T-cell (primary cell): ENCODE measurements around the gene RERE. TPM values are rescaled to one million over a fixed set of nuclear protein-coding genes. Genes with fewer than 3 reads are reported as not detected.

Source experiments
- ATAC-seq, 4 experiments: fragments of 200-7000 bp in 3 of 4; fragments of 150-1000 bp in 1 of 4; cut with Tn5 transposase; replicated peaks in 1 of 4; 1 replicate in 3 of 4; 2 replicates in 1 of 4; pipeline ENCODE4 v1.10.0; 2021; ENCODE audit warnings: moderate library complexity in 3 of 4, mild to moderate bottlenecking in 2 of 4, moderate number of reproducible peaks in 1 of 4
- CTCF ChIA-PET, 2 donors: fragments of 300-600 bp; sonication (Branson Sonifier 250); formaldehyde crosslinking; loops; one replicate each; lab custom pipeline; 2022; ENCODE audit warnings: antibody characterized with exemption in 2 of 2; lab: Charles Lee
- POLR2A ChIA-PET, 2 donors: fragments of 300-600 bp; sonication (Branson Sonifier 250); formaldehyde crosslinking; loops; one replicate each; lab custom pipeline; 2022; ENCODE audit warnings: antibody characterized with exemption in 2 of 2; lab: Charles Lee
- DNase-seq, 35 experiments: peaks; one replicate each; pipeline versions ENCODE4 v3.0.0 to v3.0.0-alpha.2; 2013 to 2023
- H3K27ac ChIP-seq: one replicate; pipeline ENCODE4 v1.5.1; 2013; ENCODE audit warnings: low read length
- H3K27me3 ChIP-seq, 2 experiments: replicated peaks in 1 of 2; 1 replicate in 1 of 2; 2 replicates in 1 of 2; pipeline versions ENCODE4 v1.6.1 to v1.7.0; 2013; ENCODE audit warnings: low read length in 1 of 2, mixed read lengths in 1 of 2; ENCODE audit not compliant: control insufficient read depth in 2 of 2, insufficient read depth in 2 of 2; ENCODE audit errors: extremely low read depth in 1 of 2
- H3K36me3 ChIP-seq, 2 donors: 1 replicate in 1 of 2; 2 replicates in 1 of 2; pipeline versions ENCODE4 v1.6.1 to v1.7.0; 2013; ENCODE audit warnings: low read length in 1 of 2; ENCODE audit not compliant: control insufficient read depth in 2 of 2, insufficient read depth in 1 of 2; ENCODE audit errors: extremely low read depth in 1 of 2
- H3K4me1 ChIP-seq, 2 experiments: 1 replicate in 1 of 2; 2 replicates in 1 of 2; pipeline versions ENCODE4 v1.6.1 to v1.7.0; 2013; ENCODE audit warnings: low read length in 2 of 2, mixed read lengths in 1 of 2; ENCODE audit not compliant: insufficient read depth in 2 of 2, control insufficient read depth in 1 of 2; ENCODE audit errors: extremely low read depth in 1 of 2
- H3K4me3 ChIP-seq, 2 donors: 1 replicate in 1 of 2; 2 replicates in 1 of 2; pipeline versions ENCODE4 v1.5.1 to v1.7.0; 2013; ENCODE audit warnings: mild to moderate bottlenecking in 2 of 2, low read length in 1 of 2, moderate library complexity in 1 of 2; ENCODE audit not compliant: control insufficient read depth in 1 of 2; ENCODE audit errors: extremely low read depth in 1 of 2
- H3K9me3 ChIP-seq: 2 replicates; pipeline ENCODE4 v1.7.0; 2013
- H3K27ac Mint-ChIP-seq, 2 donors: one replicate each; pipeline ENCODE4 v1.8.0; 2020 to 2021; ENCODE audit warnings: mild to moderate bottlenecking in 2 of 2, mixed read lengths in 2 of 2
- H3K27me3 Mint-ChIP-seq, 2 donors: one replicate each; pipeline ENCODE4 v1.8.0; 2021 to 2022; ENCODE audit warnings: mixed read lengths in 2 of 2
- H3K36me3 Mint-ChIP-seq: one replicate; pipeline ENCODE4 v1.8.0; 2021; ENCODE audit warnings: mixed read lengths
- H3K4me1 Mint-ChIP-seq, 3 donors: one replicate each; pipeline ENCODE4 v1.8.0; 2020 to 2022; ENCODE audit warnings: mixed read lengths in 3 of 3, mild to moderate bottlenecking in 1 of 3
- H3K4me3 Mint-ChIP-seq, 3 donors: one replicate each; pipeline ENCODE4 v1.8.0; 2020 to 2022; ENCODE audit warnings: mild to moderate bottlenecking in 3 of 3, mixed read lengths in 3 of 3, moderate library complexity in 3 of 3
- H3K9me3 Mint-ChIP-seq, 3 donors: one replicate each; pipeline ENCODE4 v1.8.0; 2020 to 2022; ENCODE audit warnings: mixed read lengths in 3 of 3
- WGBS: methylation state at CpG from one replicate; pipeline ENCODE4 v1.1.5; 2013; ENCODE audit warnings: missing lambda C conversion rate; ENCODE audit not compliant: insufficient coverage; 5-methylcytosine and 5-hydroxymethylcytosine counted together
- total RNA-seq, 35 experiments: library from RNA in 6 of 35; stranded (reverse) in 6 of 35; fragments of 120-200 nt in 1 of 35; gene quantifications; one replicate each; pipeline versions ENCODE4 v1.2.1 to v1.2.4 and lab custom pipeline; 2013 to 2026

Gene RERE
- total RNA-seq, 5 donors from 2014 or later (not counting 1 experiment from before 2014, with no cell fraction given) = 85.1 to 116 (median 103) TPM

DNA sequence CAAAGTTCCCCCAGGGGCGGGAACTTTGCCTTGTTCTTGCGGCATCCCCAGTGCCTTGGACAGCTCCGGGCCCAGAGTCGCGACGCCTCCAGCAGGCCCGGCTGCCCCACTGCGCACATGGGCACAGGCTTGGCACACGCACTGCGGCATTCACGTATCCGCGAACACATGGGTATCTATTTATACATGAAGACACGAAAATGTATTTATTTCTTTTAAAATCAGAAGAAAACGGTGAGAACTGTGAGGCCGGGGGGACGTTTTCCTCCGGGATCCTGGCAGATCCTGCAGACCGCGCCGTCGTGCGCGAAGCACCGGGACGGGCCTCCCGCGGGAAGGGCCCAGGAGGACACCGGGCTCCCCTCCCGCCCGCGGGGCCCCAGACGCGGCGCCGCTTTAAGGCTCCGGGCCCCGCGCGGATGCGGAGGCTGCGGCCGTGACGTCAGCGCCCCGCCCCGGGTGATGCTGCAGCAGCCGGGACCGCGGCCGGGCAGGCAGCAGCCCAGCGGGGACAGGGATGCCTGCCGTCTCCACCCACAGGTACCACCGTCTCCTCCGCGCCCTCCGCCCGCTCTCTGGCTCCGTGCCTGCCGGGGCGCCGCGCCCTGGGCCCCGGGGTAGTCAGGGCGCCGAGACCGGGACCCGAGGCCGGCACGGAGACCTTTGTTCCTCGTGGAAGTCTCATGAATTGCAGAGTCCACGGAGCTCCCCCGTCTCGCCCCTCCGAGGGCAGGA is 499.6 kb downstream of the RERE start, which contains the start of gene SLC45A1:
TSS of gene SLC45A1 (plus strand) at position 468 of the 735 bp plus-strand sequence. CDS start 6,216 bp downstream, outside the sequence.
- H3K27me3 Mint-ChIP-seq = peaks cover 33 to 36% of the 10 kb centered on the region in 2 donors
- H3K27ac ChIP-seq = no peak within 1 kb of the TSS
- peak within 1 kb of the TSS; percentile 71 to 81 (median 80) for H3K4me3 Mint-ChIP-seq

DNA sequence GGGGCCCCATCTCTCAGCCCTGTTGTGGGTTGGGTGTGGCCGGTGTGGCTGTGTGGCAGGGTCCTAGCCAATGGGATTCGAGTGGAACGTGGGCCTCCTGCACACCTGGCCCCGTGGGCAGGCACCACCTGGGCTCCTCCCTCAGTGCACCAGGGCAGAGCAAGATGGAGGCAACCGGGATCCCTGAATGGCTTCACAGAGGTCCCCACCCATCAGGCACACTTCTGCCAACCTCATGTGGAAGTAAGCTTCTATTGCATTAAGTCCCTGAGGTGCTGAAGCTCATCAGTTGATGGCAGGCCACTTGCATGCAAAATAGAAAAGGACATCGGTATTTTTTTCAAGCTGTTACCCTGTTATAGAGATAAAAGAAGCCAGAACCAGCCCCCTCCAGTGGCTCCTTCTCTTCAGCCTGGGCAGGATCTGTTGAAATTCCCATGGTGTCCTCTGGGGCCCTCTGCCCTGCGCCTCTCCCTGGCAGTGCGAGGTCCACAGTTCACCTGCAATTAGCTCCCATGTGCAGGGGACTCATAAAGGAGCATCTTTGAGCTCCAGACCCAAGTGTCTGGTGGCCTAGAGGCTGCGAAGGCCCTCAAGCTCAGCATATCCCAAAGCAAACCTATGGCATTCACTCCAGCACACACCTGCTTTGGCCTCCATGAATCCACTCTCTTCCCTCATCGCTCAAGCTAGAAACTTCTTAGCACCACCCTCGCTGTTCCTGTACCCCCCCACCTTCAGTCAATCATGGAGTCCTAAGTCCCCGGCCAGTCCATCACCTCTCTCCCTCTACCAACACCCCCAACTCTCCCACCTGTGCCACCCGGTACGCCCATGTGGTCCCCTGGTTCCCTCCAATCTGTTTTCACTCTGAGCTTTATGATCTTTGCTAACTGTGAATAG is 501.6 kb downstream of the RERE start:
- Mint-ChIP-seq H3K36me3 (no peaks in the 10 kb centered on the region), H3K27me3 (peaks cover 33 to 36% of the 10 kb centered on the region in 2 donors), H3K27ac (no peak overlapping the region), H3K9me3 (no peaks in the 10 kb centered on the region), H3K4me1 (peaks cover 11 to 22% (median 15%) of the 10 kb centered on the region in 3 donors), H3K4me3 (peak overlapping the region in 1 of 3 donors; percentile 12)
- ATAC-seq = no peak
- Histone ChIP-seq H3K9me3 (no peaks in the 10 kb centered on the region), H3K27me3 (peaks cover 4 to 49% of the 10 kb centered on the region in 2 experiments), H3K4me3 (no peak overlapping the region), H3K27ac (no peak overlapping the region), H3K4me1 (peaks cover 0 to 22% of the 10 kb centered on the region in 2 experiments), H3K36me3 (no peaks in the 10 kb centered on the region)
- ChIA-PET POLR2A (interaction anchor here in 1 of 2 donors (0.6 kb wide), 1 partner anchor 22 kb away, joined by 3 read pairs; no protein-coding TSS in a partner anchor), CTCF (interaction anchor here (0.6 to 3.1 kb wide), 7 partner anchors 285 to 336 kb away, joined by 3 to 23 read pairs (median 3); no protein-coding TSS in a partner anchor)
- no peak for DNase-seq
- WGBS = 81% methylated on average over 11 of the region's 14 CpGs

More for the DNA sequence above, 499.6 kb downstream of the RERE start, which contains the start of gene SLC45A1:
- POLR2A ChIA-PET = no interaction called here
- peak; percentile 49 to 86 (median 72) for DNase-seq
- H3K4me1 Mint-ChIP-seq = peaks cover 11 to 22% (median 15%) of the 10 kb centered on the region in 3 donors
- peak; percentile 88 to 97 (median 94) for ATAC-seq
- CTCF ChIA-PET = interaction anchor here in 1 of 2 donors (1.6 kb wide), 1 partner anchor 302 kb away, joined by 7 read pairs; no protein-coding TSS in a partner anchor
- Histone ChIP-seq H3K4me1 (peaks cover 0 to 22% of the 10 kb centered on the region in 2 experiments), H3K4me3 (peak within 1 kb of the TSS; percentile 52 to 65), H3K9me3 (no peaks in the 10 kb centered on the region), H3K36me3 (no peaks in the 10 kb centered on the region), H3K27me3 (peaks cover 4 to 49% of the 10 kb centered on the region in 2 experiments)
- H3K36me3 Mint-ChIP-seq = no peaks in the 10 kb centered on the region
- peaks cover 0 to 4% (median 0%) of the 10 kb centered on the region in 3 donors for H3K9me3 Mint-ChIP-seq
- no peak within 1 kb of the TSS for H3K27ac Mint-ChIP-seq
- 9% methylated on average over 70 of the region's 75 CpGs for WGBS

DNA sequence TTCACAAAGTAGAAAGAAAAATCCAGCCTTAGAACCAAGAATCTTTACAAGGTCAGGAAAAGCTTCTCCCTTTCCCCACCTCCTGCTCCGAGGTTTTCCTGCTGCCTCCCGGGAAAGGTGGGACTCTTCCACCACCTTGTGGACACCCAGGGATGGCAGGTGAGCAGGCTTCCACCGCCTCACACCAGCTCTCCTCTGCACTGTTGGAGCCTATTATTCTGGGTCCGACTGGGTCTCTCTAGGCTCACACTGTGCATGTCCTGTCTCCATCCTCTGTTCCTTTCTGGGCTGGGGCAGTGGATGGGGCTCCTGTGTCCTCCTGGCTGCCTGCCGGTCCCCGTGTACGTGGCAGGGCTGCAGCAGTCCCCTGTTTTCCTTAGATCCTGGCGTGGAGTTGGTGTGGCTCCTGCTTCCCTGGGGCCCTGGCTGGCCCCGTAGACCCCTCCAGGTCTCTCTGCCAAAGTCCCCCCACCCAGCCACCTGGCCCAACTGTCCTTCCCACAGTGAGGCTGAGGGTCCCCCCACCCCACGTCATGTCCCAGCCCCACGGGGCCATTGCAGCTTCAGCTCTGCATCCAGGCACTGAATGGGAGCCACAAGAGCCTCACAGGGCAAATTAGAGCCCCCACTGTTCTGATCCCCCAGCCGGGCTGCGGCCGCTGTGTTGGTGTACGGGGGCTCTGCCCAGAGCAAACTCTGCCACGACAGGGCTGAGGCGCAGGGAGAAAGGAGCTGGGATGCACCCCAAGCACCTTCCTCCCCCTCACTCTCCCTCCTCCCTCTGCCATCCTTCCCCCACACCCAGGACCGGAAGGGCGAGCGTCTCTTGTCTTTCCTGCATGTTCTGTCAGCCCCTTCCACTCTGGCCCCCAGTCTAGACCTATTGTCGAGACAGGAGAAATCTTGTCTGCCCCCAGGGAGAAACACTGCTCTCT is 502.8 kb downstream of the RERE start:
- H3K36me3 Mint-ChIP-seq = no peaks in the 10 kb centered on the region
- no peaks in the 10 kb centered on the region for H3K9me3 Mint-ChIP-seq
- peaks cover 11 to 22% (median 15%) of the 10 kb centered on the region in 3 donors for H3K4me1 Mint-ChIP-seq
- H3K4me3 Mint-ChIP-seq = no peak overlapping the region
- 35% methylated on average over 18 of the region's 21 CpGs for WGBS
- Histone ChIP-seq H3K4me1 (peaks cover 0 to 22% of the 10 kb centered on the region in 2 experiments), H3K27me3 (peaks cover 4 to 49% of the 10 kb centered on the region in 2 experiments), H3K9me3 (no peaks in the 10 kb centered on the region), H3K4me3 (no peak overlapping the region), H3K36me3 (no peaks in the 10 kb centered on the region), H3K27ac (no peak overlapping the region)
- ChIA-PET CTCF (interaction anchor here (0.5 to 3.1 kb wide), 10 partner anchors 149 to 341 kb away, joined by 3 to 23 read pairs (median 3); no protein-coding TSS in a partner anchor), POLR2A (interaction anchor here in 1 of 2 donors (0.6 kb wide), 1 partner anchor 289 kb away, joined by 3 read pairs; no protein-coding TSS in a partner anchor)
- H3K27me3 Mint-ChIP-seq = peaks cover 33 to 36% of the 10 kb centered on the region in 2 donors
- DNase-seq = peak in 27 of 35 experiments; percentile 14 to 68 (median 32)
- ATAC-seq = peak in 2 of 4 experiments; percentile 32 to 37
- H3K27ac Mint-ChIP-seq = no peak overlapping the region

DNA sequence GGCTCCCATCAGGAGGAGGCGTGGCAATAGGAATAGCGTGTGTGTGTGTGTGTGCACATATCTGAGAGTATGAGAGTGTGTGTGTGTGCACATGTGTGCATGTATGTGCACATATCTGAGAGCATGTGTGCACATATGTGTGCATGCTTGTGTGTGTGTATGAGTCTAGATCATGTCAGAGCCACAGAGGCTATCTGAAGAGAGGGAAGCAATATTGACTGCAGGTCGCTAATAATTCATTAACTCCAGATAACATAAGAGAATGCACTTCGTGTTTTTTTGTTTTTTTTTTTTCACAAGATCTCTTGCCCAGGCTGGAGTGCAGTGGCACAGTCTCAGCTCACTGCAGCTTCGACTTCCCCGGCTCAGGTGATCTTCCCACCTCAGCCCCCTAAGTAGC is 504.2 kb downstream of the RERE start:
- POLR2A ChIA-PET = no interaction called here

More for the DNA sequence above, 504.2 kb downstream of the RERE start:
- no peaks in the 10 kb centered on the region for H3K36me3 ChIP-seq
- Mint-ChIP-seq H3K9me3 (no peaks in the 10 kb centered on the region), H3K4me1 (peaks cover 5 to 17% (median 11%) of the 10 kb centered on the region in 3 donors), H3K4me3 (no peak overlapping the region), H3K36me3 (no peaks in the 10 kb centered on the region), H3K27ac (no peak overlapping the region), H3K27me3 (peaks cover 33 to 36% of the 10 kb centered on the region in 2 donors)
- CTCF ChIA-PET = interaction anchor here (0.6 to 0.9 kb wide), 2 partner anchors 37 to 176 kb away, joined by 3 read pairs; no protein-coding TSS in a partner anchor
- DNase-seq = no peak
- no peak overlapping the region for H3K27ac ChIP-seq
- H3K4me3 ChIP-seq = no peak overlapping the region
- peaks cover 4 to 43% of the 10 kb centered on the region in 2 experiments for H3K27me3 ChIP-seq
- WGBS = 100% methylated on average over 2 of the region's 6 CpGs
- no peak for ATAC-seq
- peaks cover 0 to 16% of the 10 kb centered on the region in 2 experiments for H3K4me1 ChIP-seq
- no peaks in the 10 kb centered on the region for H3K9me3 ChIP-seq
